ENCODE measurements around the gene DCHS1.
"Not testable (repeated sequence)": the region's sequence is repeated elsewhere in the genome, so short reads cannot be mapped to it uniquely, and the experiment has no call there.

DNA sequence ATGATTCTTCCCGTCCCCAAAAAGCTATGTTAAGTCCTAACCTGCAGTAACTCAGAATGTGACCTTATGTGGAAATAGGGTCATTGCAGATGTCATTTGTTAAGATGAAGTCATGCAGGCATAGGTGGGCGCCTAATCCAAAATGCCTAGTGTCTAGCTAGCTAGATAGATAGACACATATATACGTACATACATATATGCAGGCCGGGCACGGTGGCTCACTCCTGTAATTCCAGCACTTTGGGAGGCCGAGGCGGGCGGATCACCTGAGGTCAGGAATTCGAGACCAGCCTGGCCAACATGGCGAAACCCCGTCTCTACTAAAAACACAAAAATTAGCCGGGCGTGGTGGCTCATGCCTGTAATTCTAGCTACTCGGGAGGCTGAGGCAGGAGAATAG, 28.5 kb upstream of the DCHS1 start:
- not testable (repeated sequence) for TF ChIP-seq ARNTL (CRISPR knock-in tag; IDR thresholded peaks at IDR 0.05; ENCODE audit: borderline replicate concordance, low read depth); ZFP30 (CRISPR knock-in tag; IDR thresholded peaks at IDR 0.05); ZNF70 (CRISPR knock-in tag; IDR thresholded peaks at IDR 0.05); TCF4 (CRISPR knock-in tag; IDR thresholded peaks at IDR 0.05; ENCODE audit: borderline replicate concordance); PPARA (CRISPR knock-in tag; IDR thresholded peaks at IDR 0.05; ENCODE audit: borderline replicate concordance); CSDC2 (CRISPR knock-in tag; IDR thresholded peaks at IDR 0.05); ISL1 (CRISPR knock-in tag; IDR thresholded peaks at IDR 0.05); ZNF8 (CRISPR knock-in tag; IDR thresholded peaks at IDR 0.05); RARB (CRISPR knock-in tag; IDR thresholded peaks at IDR 0.05)
- TF ChIP-seq, protein P1, sequence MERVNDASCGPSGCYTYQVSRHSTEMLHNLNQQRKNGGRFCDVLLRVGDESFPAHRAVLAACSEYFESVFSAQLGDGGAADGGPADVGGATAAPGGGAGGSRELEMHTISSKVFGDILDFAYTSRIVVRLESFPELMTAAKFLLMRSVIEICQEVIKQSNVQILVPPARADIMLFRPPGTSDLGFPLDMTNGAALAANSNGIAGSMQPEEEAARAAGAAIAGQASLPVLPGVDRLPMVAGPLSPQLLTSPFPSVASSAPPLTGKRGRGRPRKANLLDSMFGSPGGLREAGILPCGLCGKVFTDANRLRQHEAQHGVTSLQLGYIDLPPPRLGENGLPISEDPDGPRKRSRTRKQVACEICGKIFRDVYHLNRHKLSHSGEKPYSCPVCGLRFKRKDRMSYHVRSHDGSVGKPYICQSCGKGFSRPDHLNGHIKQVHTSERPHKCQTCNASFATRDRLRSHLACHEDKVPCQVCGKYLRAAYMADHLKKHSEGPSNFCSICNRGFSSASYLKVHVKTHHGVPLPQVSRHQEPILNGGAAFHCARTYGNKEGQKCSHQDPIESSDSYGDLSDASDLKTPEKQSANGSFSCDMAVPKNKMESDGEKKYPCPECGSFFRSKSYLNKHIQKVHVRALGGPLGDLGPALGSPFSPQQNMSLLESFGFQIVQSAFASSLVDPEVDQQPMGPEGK (CRISPR knock-in tag; IDR thresholded peaks at IDR 0.05; ENCODE audit: borderline replicate concordance) = not testable (repeated sequence)
- TF ChIP-seq, protein P2, sequence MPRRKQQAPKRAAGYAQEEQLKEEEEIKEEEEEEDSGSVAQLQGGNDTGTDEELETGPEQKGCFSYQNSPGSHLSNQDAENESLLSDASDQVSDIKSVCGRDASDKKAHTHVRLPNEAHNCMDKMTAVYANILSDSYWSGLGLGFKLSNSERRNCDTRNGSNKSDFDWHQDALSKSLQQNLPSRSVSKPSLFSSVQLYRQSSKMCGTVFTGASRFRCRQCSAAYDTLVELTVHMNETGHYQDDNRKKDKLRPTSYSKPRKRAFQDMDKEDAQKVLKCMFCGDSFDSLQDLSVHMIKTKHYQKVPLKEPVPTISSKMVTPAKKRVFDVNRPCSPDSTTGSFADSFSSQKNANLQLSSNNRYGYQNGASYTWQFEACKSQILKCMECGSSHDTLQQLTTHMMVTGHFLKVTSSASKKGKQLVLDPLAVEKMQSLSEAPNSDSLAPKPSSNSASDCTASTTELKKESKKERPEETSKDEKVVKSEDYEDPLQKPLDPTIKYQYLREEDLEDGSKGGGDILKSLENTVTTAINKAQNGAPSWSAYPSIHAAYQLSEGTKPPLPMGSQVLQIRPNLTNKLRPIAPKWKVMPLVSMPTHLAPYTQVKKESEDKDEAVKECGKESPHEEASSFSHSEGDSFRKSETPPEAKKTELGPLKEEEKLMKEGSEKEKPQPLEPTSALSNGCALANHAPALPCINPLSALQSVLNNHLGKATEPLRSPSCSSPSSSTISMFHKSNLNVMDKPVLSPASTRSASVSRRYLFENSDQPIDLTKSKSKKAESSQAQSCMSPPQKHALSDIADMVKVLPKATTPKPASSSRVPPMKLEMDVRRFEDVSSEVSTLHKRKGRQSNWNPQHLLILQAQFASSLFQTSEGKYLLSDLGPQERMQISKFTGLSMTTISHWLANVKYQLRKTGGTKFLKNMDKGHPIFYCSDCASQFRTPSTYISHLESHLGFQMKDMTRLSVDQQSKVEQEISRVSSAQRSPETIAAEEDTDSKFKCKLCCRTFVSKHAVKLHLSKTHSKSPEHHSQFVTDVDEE (CRISPR knock-in tag; IDR thresholded peaks at IDR 0.05) = not testable (repeated sequence)

Data from SK-N-SH treated with all-trans-retinoic acid at 6 μM for 48 hours (cell line).